HL-60 (cell line): ENCODE data around the gene LSM12.

Experiments
- DNase-seq, 2 experiments: peaks; one replicate each; pipeline ENCODE4 v3.0.0-alpha.2; 2010 to 2020; ENCODE audit warnings: low read depth in 1 of 2, low spot score in 1 of 2
- H3K27ac ChIP-seq: fragments of 250-450 bp; sonication (Bioruptor Pico); replicated peaks from 2 replicates; pipeline ENCODE4 v1.5.1; 2020; ENCODE audit warnings: mild to moderate bottlenecking, moderate library complexity
- H3K27me3 ChIP-seq: fragments of 250-450 bp; sonication (Bioruptor Pico); 2 replicates; pipeline ENCODE4 v1.5.1; 2021; ENCODE audit warnings: mild to moderate bottlenecking, moderate library complexity; ENCODE audit not compliant: insufficient read depth, poor library complexity, severe bottlenecking
- H3K4me3 ChIP-seq: replicated peaks from 2 replicates; pipeline ENCODE4 v1.5.1; 2011; ENCODE audit warnings: mild to moderate bottlenecking, control low read depth, low read length; ENCODE audit not compliant: insufficient read depth
- GABPA ChIP-seq: IDR thresholded peaks from 2 replicates; pipeline ENCODE4 v1.6.1; 2012; ENCODE audit warnings: low read depth
- POLR2AphosphoS5 ChIP-seq: IDR thresholded peaks from 2 replicates; pipeline ENCODE4 v1.6.1; 2012; ENCODE audit warnings: low read depth
- SPI1 ChIP-seq: IDR thresholded peaks from 2 replicates; pipeline ENCODE4 v1.6.1; 2012; ENCODE audit warnings: low read depth, mild to moderate bottlenecking, borderline replicate concordance
- TF ChIP-seq, protein P1 (sequence below): IDR thresholded peaks from one replicate; pipeline ENCODE4 v1.5.1; 2011; ENCODE audit warnings: low read length, control low read depth, inconsistent platforms; ENCODE audit not compliant: insufficient read depth
- TF ChIP-seq, protein P2 (sequence below): IDR thresholded peaks from 2 replicates; pipeline ENCODE4 v1.6.1; 2012; ENCODE audit warnings: low read depth; ENCODE audit not compliant: insufficient replicate concordance

Gene LSM12

DNA sequence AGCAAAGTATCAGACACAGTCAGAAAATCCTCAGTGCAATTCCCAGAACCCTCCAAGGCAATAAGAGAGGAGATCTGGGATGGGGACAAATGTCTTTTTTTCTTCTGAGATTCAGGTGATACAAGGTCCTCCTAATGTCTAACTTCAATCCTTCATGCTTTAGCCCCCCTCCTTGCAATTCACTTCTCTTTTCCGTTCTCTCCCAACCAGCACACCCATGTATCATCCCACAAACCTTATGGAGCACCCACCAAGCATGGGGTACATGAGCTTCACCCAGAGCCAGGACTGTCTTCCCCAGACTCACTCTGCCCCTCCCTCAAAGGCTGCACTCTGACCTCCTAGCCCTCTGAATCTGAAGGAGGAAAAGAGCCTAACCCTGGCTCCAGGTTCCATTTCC, 46.9 kb upstream of the LSM12 start:
- no peak for TF ChIP-seq GABPA
- TF ChIP-seq POLR2AphosphoS5, result no peak
- TF ChIP-seq, protein P1, sequence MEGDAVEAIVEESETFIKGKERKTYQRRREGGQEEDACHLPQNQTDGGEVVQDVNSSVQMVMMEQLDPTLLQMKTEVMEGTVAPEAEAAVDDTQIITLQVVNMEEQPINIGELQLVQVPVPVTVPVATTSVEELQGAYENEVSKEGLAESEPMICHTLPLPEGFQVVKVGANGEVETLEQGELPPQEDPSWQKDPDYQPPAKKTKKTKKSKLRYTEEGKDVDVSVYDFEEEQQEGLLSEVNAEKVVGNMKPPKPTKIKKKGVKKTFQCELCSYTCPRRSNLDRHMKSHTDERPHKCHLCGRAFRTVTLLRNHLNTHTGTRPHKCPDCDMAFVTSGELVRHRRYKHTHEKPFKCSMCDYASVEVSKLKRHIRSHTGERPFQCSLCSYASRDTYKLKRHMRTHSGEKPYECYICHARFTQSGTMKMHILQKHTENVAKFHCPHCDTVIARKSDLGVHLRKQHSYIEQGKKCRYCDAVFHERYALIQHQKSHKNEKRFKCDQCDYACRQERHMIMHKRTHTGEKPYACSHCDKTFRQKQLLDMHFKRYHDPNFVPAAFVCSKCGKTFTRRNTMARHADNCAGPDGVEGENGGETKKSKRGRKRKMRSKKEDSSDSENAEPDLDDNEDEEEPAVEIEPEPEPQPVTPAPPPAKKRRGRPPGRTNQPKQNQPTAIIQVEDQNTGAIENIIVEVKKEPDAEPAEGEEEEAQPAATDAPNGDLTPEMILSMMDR, result no peak
- TF ChIP-seq SPI1, result no peak
- Histone ChIP-seq H3K4me3 (no peak overlapping the region), H3K27me3 (no peaks in the 10 kb centered on the region), H3K27ac (no peak overlapping the region)
- DNase-seq, result no peak

DNA sequence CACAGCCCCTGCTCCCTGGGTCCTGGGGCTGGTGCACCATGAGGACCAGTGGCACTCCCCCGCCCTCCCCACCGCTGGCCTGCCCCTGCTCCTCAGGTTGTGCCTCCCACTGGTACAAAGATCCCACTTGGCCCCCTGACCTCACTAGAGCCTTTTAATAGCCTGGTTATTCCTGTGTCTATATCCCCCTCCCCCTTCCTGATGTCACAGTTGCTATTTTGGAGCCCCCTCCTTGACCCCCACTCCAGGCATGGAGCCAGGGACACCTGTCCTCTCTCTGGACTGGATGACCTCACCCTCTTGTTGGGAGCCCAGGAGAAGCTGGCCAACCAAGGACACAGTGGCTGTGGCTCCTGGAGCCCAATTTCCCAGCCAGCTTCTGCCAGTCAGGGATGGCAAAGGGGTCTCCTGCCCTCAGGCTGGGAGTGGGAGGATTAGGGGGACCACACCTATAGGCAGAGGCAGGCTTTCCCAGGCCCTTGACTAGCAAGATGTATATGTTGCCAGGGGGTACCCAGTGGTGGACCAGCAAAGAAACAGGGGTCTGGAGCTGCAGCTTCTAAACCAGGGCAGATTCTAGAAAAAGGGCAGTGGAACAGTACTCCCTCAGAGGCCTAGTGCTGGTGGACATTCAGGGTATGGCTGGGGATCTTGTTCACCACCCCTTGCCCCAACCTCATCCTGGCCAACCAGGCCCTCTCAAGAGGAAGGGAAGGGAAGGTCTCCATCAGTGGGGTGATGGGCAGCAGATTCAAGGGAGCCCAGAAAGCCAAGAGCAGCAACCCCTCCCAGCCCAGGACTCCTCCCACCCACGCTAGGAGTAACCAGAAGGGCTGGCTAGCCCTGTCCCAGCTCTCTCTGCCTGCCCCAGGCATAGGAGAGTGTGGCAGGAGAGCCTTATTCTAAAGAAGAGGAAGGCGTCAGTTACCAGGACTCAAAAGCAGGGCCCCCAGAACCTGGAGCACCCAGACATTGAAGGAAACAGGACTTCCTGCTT, 46.1 kb upstream of the LSM12 start:
- DNase-seq, result peak in 1 of 2 experiments; percentile 2
- Histone ChIP-seq H3K27me3 (no peaks in the 10 kb centered on the region), H3K4me3 (no peak overlapping the region), H3K27ac (no peak overlapping the region)
- TF ChIP-seq, protein P2, sequence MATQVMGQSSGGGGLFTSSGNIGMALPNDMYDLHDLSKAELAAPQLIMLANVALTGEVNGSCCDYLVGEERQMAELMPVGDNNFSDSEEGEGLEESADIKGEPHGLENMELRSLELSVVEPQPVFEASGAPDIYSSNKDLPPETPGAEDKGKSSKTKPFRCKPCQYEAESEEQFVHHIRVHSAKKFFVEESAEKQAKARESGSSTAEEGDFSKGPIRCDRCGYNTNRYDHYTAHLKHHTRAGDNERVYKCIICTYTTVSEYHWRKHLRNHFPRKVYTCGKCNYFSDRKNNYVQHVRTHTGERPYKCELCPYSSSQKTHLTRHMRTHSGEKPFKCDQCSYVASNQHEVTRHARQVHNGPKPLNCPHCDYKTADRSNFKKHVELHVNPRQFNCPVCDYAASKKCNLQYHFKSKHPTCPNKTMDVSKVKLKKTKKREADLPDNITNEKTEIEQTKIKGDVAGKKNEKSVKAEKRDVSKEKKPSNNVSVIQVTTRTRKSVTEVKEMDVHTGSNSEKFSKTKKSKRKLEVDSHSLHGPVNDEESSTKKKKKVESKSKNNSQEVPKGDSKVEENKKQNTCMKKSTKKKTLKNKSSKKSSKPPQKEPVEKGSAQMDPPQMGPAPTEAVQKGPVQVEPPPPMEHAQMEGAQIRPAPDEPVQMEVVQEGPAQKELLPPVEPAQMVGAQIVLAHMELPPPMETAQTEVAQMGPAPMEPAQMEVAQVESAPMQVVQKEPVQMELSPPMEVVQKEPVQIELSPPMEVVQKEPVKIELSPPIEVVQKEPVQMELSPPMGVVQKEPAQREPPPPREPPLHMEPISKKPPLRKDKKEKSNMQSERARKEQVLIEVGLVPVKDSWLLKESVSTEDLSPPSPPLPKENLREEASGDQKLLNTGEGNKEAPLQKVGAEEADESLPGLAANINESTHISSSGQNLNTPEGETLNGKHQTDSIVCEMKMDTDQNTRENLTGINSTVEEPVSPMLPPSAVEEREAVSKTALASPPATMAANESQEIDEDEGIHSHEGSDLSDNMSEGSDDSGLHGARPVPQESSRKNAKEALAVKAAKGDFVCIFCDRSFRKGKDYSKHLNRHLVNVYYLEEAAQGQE, result no peak
- TF ChIP-seq, protein P1, result no peak
- no peak for TF ChIP-seq SPI1
- no peak for TF ChIP-seq POLR2AphosphoS5
- no peak for TF ChIP-seq GABPA

DNA sequence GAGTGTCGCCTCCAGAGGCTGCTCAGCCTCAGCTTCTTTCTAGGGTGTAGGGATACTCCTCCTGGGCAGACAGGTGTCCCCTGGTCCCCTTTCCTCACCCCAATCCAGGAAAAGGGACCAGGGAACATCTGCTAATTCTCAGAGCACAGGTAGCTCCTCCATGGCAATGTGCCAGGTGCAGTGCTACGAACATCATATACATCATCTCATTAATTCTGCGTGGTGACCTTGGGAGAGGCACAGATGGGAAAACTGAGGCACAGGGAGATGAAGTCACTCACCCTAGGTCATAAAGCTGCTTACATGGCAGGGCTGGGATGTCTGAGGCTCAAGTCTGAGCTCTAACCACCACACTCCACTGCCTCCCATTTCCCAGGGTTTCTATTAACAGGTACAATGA, 45.3 kb upstream of the LSM12 start:
- TF ChIP-seq GABPA, result no peak
- TF ChIP-seq, protein P1, result no peak
- TF ChIP-seq, protein P2, result no peak
- Histone ChIP-seq H3K27me3 (no peaks in the 10 kb centered on the region), H3K27ac (peak overlapping the region; percentile 61), H3K4me3 (no peak overlapping the region)
- DNase-seq, result no peak
